Type B pancreatic cell (in vitro differentiated cells): Measurements from ENCODE around the gene ATP2A3. TPM values are rescaled to one million over a fixed set of nuclear protein-coding genes. Genes with fewer than 3 reads are reported as not detected.
"Not testable (repeated sequence)": the region's sequence is repeated elsewhere in the genome, so short reads cannot be mapped to it uniquely, and the experiment has no call there.

Experiments
- DNase-seq: peaks from one replicate; pipeline ENCODE4 v3.0.0; 2021; ENCODE audit warnings: mixed read lengths; ENCODE audit not compliant: unreplicated experiment; ENCODE audit errors: extremely low spot score
- H3K27ac Mint-ChIP-seq: 2 replicates; pipeline ENCODE4 v1.8.0; 2021; ENCODE audit warnings: mild to moderate bottlenecking, mixed read lengths
- H3K27me3 Mint-ChIP-seq: 2 replicates; pipeline ENCODE4 v1.8.0; 2021; ENCODE audit warnings: mixed read lengths
- H3K36me3 Mint-ChIP-seq: 2 replicates; pipeline ENCODE4 v1.8.0; 2021; ENCODE audit warnings: mixed read lengths
- H3K4me1 Mint-ChIP-seq: one replicate; pipeline ENCODE4 v1.8.0; 2021; ENCODE audit warnings: mixed read lengths; ENCODE audit not compliant: unreplicated experiment
- H3K4me3 Mint-ChIP-seq: 2 replicates; pipeline ENCODE4 v1.8.0; 2021; ENCODE audit warnings: mild to moderate bottlenecking, mixed read lengths
- H3K9me3 Mint-ChIP-seq: 2 replicates; pipeline ENCODE4 v1.8.0; 2021; ENCODE audit warnings: mixed read lengths
- total RNA-seq: library from RNA; stranded (reverse); gene quantifications from 2 replicates; pipeline ENCODE4 v1.2.1, GENCODE V29; 2021; ENCODE audit warnings: low replicate concordance
- TF ChIP-seq, protein P1 (sequence below): fragments of 200-600 bp; sonication (generic); conservative IDR thresholded peaks from 2 replicates; pipeline ENCODE4 v1.5.0; 2021; ENCODE audit warnings: antibody characterized with exemption, mild to moderate bottlenecking

ATP2A3 gene
- total RNA-seq, 1 donor from 2014 or later: 33.2 TPM

DNA sequence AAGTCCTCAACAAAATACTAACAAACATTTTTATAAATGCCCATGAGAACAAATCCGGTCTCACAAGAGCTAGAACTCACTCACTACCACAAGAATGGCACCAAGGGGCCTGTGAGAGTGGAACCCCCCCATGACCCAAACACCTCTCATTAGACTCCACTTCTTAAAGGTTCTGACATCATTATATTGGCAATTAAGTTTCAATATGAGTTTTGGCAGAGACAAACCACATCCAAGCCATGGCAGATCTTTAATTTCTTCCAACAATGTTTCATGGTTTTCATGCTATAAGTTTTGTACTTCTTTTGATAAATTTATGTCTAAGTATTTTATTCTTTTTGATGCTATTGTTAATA, 30.0 kb upstream of the ATP2A3 start:
- H3K4me3 Mint-ChIP-seq: no peak overlapping the region
- H3K36me3 Mint-ChIP-seq: no peaks in the 10 kb centered on the region
- H3K27me3 Mint-ChIP-seq: peaks cover 4% of the 10 kb centered on the region
- TF ChIP-seq, protein P1, sequence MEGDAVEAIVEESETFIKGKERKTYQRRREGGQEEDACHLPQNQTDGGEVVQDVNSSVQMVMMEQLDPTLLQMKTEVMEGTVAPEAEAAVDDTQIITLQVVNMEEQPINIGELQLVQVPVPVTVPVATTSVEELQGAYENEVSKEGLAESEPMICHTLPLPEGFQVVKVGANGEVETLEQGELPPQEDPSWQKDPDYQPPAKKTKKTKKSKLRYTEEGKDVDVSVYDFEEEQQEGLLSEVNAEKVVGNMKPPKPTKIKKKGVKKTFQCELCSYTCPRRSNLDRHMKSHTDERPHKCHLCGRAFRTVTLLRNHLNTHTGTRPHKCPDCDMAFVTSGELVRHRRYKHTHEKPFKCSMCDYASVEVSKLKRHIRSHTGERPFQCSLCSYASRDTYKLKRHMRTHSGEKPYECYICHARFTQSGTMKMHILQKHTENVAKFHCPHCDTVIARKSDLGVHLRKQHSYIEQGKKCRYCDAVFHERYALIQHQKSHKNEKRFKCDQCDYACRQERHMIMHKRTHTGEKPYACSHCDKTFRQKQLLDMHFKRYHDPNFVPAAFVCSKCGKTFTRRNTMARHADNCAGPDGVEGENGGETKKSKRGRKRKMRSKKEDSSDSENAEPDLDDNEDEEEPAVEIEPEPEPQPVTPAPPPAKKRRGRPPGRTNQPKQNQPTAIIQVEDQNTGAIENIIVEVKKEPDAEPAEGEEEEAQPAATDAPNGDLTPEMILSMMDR: no peak
- H3K4me1 Mint-ChIP-seq: no peaks in the 10 kb centered on the region
- DNase-seq: no peak
- no peaks in the 10 kb centered on the region for H3K9me3 Mint-ChIP-seq
- no peak overlapping the region for H3K27ac Mint-ChIP-seq

DNA sequence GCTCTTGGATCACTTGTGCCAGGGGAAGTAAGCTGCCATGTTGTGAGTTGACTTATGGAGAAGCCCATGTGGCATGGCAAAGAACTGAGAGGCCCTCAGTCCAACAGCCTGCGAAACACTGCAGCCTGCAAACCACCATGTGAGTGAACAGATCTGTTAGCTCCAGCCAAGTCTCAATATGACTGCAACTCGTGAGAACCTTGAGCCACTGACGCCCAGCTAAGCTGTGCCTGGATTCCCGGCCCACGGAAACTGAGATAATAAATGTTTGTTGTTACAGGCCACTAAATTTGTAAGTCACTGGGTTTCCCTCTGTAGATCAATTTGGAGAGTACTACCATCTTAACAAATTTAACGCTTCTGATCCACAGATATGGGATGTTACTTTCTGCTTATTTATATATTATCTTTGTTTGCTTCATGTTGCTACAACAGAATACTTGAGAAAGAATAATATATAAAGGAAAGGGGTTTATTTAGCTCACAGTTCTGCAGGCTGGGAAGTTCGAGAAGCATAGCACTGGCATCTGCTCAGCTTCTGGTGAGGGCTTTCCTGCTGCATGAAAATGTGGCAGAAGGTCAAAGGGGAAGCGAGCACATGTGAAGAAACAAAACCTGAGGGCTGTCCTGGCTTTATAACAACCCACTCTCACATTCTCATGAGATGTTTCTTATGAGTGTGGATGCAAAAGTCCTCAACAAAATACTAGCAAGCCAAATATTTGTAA, 29.4 kb upstream of the ATP2A3 start:
- Mint-ChIP-seq H3K27ac (no peak overlapping the region), H3K4me1 (no peaks in the 10 kb centered on the region), H3K9me3 (no peaks in the 10 kb centered on the region), H3K36me3 (no peaks in the 10 kb centered on the region), H3K4me3 (no peak overlapping the region), H3K27me3 (peaks cover 4% of the 10 kb centered on the region)
- DNase-seq: no peak
- TF ChIP-seq, protein P1: no peak

DNA sequence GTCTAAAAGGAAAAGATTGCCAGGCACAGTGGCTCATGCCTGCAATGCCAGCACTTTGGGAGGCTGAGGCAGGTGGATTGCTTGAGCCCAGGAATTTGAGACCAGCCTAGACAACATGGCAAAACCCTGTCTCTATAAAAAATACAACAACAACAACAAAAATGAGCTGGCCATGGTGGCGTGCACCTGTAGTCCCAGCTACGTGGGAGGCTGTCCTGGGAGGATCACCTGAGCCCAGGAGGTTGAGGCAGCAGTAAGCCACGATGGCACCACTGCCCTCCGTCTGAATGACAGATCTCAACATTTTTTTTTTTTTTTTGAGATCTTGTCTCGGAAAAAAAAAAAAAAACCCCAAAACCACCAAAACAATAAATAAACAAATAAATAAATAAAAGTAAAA, 28.1 kb upstream of the ATP2A3 start:
- Mint-ChIP-seq H3K27me3 (peaks cover 4% of the 10 kb centered on the region), H3K27ac (no peak overlapping the region), H3K36me3 (no peaks in the 10 kb centered on the region), H3K9me3 (no peaks in the 10 kb centered on the region), H3K4me3 (no peak overlapping the region), H3K4me1 (no peaks in the 10 kb centered on the region)
- TF ChIP-seq, protein P1: no peak
- DNase-seq: no peak

DNA sequence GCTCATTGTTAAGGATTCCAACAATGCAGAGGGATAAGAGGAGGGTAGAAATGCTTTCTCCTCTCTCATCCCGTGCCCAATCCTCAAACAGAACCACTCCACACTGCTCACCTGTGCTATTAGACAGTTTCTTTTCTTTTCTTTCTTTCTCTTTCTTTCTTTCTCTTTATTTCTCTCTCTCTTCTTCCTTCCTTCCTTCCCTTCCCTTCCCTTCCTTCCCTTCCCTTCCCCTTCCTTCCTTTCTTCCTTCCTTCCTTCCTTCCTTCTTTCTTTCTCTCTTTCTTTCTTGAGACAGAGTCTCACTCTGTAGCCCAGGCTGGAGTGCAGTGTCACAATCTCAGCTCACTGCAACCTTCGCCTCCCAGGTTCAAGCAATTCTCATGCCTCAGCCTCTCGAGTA, 27.5 kb upstream of the ATP2A3 start:
- not testable (repeated sequence) for H3K4me3 Mint-ChIP-seq, H3K36me3 Mint-ChIP-seq, H3K27ac Mint-ChIP-seq, H3K9me3 Mint-ChIP-seq, H3K27me3 Mint-ChIP-seq, DNase-seq, H3K4me1 Mint-ChIP-seq

DNA sequence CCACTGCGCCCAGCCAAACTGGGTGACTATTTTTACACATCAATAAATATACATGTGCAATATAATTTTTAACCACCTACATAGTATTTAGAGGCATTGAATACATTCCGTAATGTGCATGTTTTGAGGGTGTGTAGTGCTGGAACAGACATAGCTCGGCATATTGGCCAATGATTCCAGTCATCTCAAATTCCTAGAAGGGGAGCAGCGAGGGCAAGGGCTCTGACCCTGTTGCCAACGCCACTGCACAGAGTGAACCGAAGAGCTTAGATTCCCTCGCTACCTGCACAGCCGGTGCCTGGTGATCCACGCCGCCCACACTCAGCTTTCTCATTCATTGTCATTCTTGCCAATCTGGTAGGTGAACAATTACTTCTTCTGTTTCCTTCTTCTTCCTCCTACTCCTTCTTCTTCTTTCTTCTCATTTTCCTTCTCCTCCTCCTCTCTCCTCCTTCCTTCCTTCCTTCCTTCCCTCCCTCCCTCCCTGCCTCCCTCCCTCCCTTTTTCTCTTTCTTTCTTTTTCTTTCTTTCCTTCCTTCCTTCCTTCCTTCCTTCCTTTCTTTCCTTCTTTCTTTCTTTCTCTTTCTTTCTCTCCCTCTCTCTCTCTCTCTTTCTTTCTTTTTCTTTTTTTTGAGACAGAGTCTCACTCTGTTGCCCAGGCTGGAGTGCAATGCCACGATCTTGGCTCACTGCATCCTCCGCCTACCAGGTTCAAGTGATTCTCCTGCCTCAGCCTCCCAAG, 26.3 kb upstream of the ATP2A3 start:
- Mint-ChIP-seq H3K9me3 (no peaks in the 10 kb centered on the region), H3K27me3 (no peaks in the 10 kb centered on the region), H3K4me3 (no peak overlapping the region), H3K27ac (no peak overlapping the region), H3K36me3 (no peaks in the 10 kb centered on the region), H3K4me1 (no peaks in the 10 kb centered on the region)
- no peak for DNase-seq
- TF ChIP-seq, protein P1: no peak
